HL-60/S4 (cell line): ENCODE results near the gene APPL2.

ENCODE experiments used
- in situ Hi-C: fragments of 300-500 bp; cut with MboI; formaldehyde crosslinking; loops from 2 replicates; pipeline ENCODE4 v1.14.3; 2022; ENCODE audit warnings: low sequenced_read_pairs

APPL2 gene, protein sequence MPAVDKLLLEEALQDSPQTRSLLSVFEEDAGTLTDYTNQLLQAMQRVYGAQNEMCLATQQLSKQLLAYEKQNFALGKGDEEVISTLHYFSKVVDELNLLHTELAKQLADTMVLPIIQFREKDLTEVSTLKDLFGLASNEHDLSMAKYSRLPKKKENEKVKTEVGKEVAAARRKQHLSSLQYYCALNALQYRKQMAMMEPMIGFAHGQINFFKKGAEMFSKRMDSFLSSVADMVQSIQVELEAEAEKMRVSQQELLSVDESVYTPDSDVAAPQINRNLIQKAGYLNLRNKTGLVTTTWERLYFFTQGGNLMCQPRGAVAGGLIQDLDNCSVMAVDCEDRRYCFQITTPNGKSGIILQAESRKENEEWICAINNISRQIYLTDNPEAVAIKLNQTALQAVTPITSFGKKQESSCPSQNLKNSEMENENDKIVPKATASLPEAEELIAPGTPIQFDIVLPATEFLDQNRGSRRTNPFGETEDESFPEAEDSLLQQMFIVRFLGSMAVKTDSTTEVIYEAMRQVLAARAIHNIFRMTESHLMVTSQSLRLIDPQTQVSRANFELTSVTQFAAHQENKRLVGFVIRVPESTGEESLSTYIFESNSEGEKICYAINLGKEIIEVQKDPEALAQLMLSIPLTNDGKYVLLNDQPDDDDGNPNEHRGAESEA

DNA sequence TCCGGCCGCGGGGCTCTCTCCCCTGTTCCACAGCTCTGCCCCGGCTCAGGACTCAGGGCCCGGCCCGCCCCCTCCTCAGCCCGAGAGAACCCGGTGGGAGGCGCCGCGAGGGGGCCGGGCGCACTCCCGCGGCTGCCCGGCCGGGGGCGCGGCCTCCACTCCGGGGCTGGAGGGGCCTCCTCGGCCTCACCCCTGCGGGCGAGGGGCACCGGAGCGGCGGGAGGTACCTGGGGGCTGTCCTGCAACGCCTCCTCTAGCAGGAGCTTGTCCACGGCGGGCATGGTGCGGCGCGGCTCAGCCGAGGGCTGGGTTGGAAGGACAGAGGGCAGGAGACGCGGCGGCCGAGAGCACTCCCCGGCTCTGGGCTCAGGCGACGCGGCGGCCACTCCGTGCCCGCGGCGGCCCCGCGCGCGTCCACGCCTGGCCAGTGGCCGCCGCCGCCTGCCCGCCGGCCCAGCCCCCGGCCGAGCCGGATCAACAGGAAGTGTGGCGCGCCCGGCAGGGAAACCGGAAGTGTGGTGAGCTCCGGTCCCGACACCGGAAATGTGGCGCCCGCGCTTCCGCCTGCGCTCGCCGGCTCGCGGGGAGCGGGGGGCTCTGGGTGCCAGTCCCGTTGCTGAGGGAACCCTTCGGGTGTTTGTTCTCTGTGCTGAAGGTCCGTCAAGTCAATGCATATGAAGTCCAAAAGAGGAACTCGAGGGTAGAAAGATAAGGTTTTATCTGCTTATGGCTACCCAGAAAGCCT lies at the start of gene APPL2:
Gene APPL2 (minus strand): TSS at position 443 of the 745 bp plus-strand sequence. CDS start 162 bp downstream, at position 281.
- in situ Hi-C loops: no loop called here

GRCh38 chr12:105285378-105285777 lies 49.4 kb upstream of the APPL2 start:
- in situ Hi-C loops: no loop called here

DNA sequence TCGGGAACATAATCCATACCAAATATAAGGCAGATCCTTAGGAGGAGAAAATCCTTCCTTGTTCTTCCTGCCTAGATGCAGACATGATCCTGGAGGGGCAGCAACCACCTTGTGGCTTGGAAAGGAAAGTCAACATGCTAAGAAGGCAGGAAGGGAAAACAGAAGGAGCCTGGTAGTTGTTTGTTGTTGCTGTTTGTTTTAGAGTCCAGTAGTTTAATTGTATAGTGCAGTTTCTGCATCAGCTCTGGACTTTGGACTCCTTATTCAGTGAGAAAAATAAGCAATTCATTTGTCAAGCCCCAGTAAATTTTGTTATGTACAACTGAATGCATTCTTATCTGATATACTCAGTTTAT lies 45.7 kb upstream of the APPL2 start:
- in situ Hi-C loops: no loop called here

GRCh38 chr12:105280966-105281693 lies 45.2 kb upstream of the APPL2 start:
- in situ Hi-C loops: no loop called here

- in situ Hi-C loops: no loop called here
Measured at GRCh38 chr12:105279460-105280056, 43.6 kb upstream of the APPL2 start.

- in situ Hi-C loops: no loop called here
Measured at GRCh38 chr12:105278043-105278697, 42.2 kb upstream of the APPL2 start.

DNA sequence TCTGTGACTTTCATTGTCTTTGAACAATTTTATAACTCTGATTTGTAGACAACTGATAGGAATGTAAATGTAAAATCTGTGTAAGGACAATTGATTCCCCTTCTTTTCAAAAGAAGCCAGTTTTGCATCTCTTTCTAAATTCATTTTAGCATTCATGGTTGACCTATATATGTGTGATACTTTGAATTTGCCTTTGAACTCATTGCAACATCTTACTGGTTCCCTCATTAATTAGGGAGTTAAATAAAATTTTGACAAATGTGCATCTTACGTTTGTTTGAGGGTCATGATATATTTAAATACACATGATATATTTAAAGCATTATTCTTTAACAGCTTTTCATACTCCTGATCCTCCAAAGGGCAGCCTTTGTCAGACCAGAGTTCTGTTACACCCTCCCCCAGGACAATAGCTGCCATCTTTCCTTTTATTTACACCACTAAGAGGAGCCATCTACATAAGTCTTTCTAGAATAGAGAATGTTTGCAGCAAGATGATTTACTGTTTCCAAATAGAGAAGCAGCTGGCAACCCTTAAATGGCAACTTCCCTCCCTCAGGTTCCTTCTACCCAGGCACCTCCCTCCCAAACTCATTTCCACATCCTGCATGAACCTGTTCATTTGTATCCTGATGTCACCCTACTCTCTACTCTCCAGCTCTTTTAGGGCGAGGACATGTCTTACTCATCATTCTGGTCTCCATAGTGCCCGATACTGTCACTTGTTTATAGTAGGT lies 40.2 kb upstream of the APPL2 start:
- in situ Hi-C loops: no loop called here

DNA sequence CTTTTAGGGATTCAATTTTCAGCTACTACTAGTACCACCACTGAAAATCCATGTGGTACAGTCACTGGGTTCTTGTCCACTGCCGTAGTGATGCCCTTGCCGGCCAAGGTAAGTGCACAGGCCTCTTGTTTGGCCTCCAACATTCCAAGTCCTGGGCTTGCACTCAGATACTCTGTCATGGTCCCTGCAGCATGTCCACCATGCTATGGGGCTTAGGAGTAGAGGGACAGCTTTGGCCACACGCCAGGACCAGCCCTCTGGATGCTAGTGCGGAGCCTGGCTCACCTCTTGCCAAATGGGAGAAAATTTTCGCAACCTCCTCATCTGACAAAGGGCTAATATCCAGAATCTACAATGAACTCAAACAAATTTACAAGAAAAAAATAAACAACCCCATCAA lies 38.6 kb upstream of the APPL2 start:
- in situ Hi-C loops: no loop called here

DNA sequence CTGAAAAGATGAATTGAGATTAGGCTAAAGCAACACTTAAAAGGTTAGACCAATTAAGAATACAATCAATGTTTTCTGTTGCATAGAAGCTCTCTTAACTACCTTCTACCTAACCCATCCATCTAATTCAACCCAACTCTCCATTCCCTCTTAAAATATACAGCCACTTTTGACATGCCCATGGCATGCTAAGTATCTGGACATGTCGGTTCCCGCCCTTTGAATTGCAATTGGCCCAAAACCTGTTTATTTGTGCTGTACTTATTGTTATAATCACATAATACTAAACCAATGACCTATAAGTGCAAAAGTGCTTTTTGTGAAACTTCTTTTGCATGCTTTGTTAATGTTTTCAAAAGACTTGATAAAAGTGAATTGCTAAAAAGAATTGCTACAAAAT lies 37.6 kb upstream of the APPL2 start:
- in situ Hi-C loops: no loop called here

- in situ Hi-C loops: no loop called here
Measured at GRCh38 chr12:105272814-105273416, 36.9 kb upstream of the APPL2 start.

GRCh38 chr12:105272152-105272551 lies 36.2 kb upstream of the APPL2 start:
- in situ Hi-C loops: no loop called here

- in situ Hi-C loops: no loop called here
Measured at GRCh38 chr12:105271364-105271763, 35.4 kb upstream of the APPL2 start.

DNA sequence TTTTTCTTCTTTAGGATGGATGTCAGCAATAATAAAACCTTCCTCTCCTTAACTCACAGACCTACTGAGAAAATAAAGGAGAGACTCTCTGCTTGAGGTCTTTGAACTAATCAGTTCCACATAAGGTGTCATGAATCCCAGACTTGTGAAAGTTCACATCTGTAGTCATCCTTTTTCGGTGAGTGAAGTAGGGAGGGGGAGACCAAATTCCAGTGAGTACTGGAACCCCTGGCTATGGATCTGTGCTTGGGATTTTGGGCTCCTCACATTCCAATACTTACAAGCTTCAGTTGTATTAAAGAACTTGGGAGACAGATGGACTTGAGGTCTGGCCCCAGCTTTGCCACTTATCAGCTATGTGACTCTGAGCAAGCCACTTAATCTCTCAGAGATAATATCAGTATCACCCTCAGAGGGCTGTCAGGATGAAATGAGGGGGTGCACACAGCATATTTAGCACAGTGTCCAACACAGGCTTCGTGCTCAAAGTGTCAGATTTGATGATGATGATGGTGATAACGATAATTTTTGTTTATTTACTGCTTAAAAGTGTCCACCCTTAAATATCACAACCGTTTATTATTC lies 34.8 kb upstream of the APPL2 start:
- in situ Hi-C loops: no loop called here

- in situ Hi-C loops: no loop called here
Measured at GRCh38 chr12:105267711-105268110, 31.7 kb upstream of the APPL2 start.

- in situ Hi-C loops: no loop called here
Measured at GRCh38 chr12:105264771-105265170, 28.8 kb upstream of the APPL2 start.

DNA sequence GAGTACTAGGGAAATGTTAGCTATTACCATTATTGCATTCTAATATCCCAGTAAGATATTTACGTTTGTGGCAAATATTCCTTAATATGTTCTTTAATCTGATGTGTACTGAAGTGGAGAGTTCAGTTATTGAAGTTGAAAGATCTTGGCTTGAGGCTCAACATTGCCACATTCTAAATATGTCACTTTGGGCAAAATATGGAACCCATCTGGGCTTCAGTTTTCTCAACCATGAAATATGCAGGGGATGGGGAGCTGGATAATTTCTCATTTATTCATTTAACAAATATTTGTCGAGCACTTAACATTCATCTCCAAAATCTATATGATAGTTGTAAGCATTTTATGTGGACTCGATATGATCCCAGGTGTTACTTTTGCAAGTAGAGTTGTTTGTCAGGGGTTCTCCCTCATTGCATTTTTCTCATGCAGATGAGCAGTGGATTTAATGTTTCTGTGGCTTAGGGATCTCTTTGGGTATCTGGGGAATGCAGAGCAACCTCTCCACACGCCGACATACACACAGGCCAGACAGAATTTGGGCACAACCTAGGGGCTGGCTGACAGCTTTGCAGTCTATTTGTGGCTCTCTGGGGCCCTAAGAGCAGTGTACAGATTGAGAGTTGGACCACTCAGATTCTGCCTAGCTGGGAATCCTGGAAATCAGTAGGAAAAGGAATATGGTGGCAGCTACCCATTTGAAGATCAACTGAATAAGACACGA lies 26.6 kb upstream of the APPL2 start:
- in situ Hi-C loops: no loop called here

DNA sequence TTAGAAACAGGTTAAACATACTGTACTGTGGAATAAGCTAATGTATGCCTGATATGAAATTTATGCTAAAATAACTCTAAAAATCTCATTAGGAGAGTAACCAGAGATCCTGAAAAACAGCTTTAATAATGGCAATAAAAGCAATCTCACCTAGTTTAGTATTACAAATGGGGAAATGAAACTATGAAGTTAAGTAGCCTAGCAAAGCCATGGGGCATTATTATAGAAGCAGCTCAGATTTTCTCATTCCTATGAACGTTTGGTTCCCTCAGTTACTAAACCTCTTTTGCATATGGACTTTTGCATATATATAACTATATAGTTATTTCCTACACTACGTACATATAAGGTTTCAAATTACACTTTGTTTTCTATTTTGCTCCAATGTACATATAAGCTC lies 25.0 kb upstream of the APPL2 start:
- in situ Hi-C loops: no loop called here

DNA sequence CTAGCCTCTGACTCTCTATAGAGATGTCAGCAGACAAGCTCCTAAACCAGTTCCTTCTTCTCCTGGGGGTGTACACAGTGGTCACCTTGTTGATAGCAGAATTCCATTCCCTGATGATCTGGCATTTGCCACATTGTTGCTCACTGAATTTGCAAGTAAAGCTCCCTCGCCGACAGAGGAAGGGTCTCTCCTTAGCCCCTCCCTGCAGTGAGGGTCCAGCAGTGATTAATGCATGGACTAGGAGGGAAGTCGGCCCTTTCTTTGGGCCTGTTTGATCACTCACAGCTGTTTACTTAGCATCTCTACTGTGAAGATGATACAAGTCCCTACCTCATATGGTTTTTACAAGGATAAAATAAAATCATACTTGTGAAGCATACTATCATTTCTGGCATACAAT lies 23.3 kb upstream of the APPL2 start:
- in situ Hi-C loops: no loop called here
